ENCODE measurements around the gene NPHP3.
"Not testable (repeated sequence)": the region's sequence is repeated elsewhere in the genome, so short reads cannot be mapped to it uniquely, and the experiment has no call there.

NPHP3 gene, protein sequence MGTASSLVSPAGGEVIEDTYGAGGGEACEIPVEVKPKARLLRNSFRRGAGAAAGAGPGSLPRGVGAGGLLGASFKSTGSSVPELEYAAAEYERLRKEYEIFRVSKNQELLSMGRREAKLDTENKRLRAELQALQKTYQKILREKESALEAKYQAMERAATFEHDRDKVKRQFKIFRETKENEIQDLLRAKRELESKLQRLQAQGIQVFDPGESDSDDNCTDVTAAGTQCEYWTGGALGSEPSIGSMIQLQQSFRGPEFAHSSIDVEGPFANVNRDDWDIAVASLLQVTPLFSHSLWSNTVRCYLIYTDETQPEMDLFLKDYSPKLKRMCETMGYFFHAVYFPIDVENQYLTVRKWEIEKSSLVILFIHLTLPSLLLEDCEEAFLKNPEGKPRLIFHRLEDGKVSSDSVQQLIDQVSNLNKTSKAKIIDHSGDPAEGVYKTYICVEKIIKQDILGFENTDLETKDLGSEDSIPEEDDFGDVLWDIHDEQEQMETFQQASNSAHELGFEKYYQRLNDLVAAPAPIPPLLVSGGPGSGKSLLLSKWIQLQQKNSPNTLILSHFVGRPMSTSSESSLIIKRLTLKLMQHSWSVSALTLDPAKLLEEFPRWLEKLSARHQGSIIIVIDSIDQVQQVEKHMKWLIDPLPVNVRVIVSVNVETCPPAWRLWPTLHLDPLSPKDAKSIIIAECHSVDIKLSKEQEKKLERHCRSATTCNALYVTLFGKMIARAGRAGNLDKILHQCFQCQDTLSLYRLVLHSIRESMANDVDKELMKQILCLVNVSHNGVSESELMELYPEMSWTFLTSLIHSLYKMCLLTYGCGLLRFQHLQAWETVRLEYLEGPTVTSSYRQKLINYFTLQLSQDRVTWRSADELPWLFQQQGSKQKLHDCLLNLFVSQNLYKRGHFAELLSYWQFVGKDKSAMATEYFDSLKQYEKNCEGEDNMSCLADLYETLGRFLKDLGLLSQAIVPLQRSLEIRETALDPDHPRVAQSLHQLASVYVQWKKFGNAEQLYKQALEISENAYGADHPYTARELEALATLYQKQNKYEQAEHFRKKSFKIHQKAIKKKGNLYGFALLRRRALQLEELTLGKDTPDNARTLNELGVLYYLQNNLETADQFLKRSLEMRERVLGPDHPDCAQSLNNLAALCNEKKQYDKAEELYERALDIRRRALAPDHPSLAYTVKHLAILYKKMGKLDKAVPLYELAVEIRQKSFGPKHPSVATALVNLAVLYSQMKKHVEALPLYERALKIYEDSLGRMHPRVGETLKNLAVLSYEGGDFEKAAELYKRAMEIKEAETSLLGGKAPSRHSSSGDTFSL (N-terminal part only)

DNA sequence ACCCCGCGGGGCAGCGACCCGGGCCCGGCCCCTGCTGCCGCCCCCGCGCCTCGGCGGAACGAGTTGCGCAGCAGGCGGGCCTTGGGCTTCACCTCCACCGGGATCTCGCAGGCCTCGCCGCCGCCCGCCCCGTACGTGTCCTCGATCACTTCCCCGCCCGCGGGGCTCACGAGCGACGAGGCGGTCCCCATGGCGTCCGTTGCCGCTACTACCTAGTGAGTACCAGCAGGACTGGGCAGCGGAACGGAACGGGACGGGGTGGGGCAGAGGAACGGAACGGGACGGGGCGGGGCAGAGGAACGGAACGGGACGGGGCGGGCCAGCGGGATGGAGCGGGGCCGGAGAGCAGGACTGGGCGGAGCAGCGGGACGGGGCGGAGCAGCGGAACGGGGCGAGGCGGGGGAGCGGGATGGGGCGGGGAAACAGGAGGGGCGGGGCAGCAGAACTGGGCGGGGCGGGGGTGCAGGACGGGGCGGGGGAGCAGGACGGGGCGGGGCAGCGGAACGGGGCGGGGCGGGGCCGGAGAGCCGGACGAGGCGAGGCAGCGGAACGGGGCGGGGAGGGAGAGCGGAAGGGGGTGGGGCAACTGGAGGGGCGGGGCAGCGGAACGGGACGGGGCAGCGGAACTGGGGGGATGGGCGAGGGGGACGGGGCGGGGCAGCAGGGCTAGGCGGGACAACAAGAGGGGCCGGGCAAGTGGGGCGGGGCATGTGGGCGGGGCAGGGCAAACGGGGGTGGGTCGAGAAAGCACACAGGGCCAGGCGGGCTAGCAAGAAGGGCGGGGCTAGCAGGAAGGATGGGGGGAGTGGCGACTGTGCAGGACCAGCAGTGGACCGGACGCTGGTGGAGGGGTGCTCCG is at the start of gene NPHP3:
Gene NPHP3, minus strand, starts transcription at position 245 of the 859 bp plus-strand sequence. Its CDS starts 54 bp downstream, at position 191.
- DNase-seq: peak; percentile 95 to 97

- no peak for DNase-seq
Observed at GRCh38 chr3:132758740-132759139, 36.5 kb upstream of the NPHP3 start.

GRCh38 chr3:132756108-132756650 is 34.0 kb upstream of the NPHP3 start:
- no peak for DNase-seq

DNA sequence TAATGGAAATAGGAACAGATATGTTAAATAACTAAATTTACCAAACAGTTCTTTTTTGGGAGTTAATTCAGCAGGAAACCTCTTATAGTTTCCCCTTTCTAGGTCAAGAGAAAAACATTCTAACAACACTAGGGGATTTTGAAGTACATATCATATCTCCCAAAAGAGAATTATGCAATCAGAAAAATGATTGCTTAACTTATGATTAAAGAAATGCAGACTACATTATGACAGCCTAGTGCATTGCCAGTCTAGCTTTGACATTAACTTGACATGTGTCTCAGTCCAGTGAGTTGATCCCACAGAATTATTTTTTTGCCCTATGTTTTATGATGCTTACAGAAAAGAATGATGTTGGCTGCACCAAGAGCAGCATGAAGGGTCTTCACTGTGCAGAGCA is 31.7 kb upstream of the NPHP3 start:
- DNase-seq: peak; percentile 22 to 42

- DNase-seq: no peak
Observed at GRCh38 chr3:132749786-132750185, 27.6 kb upstream of the NPHP3 start.

GRCh38 chr3:132746720-132747119 is 24.5 kb upstream of the NPHP3 start:
- not testable (repeated sequence) for DNase-seq

DNA sequence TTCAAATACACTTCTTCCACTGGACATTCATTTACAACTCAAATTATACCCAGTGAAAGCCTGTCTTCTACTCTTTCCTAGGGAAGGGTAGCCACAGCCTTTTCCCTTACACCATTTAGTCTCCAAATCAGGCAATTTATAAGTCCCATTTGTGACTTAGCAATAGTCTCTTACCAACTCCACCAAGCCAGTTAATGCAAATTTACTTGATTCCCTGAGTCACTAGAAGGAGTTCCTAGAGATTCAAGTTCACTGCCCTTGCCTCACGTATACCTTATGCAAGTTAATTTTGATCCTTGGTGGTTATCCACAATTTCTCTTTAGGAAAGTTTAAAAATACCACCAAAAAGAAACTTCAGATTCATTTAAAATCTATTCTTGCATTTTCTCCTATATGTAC is 16.1 kb upstream of the NPHP3 start:
- no peak for DNase-seq

- no peak for DNase-seq
Observed at GRCh38 chr3:132735589-132735988, 13.4 kb upstream of the NPHP3 start.

- DNase-seq: peak; percentile 6 to 23
Observed at GRCh38 chr3:132730891-132731580, 8.8 kb upstream of the NPHP3 start.

GRCh38 chr3:132726341-132726823 is 4.2 kb upstream of the NPHP3 start:
- peak; percentile 33 to 79 for DNase-seq

DNA sequence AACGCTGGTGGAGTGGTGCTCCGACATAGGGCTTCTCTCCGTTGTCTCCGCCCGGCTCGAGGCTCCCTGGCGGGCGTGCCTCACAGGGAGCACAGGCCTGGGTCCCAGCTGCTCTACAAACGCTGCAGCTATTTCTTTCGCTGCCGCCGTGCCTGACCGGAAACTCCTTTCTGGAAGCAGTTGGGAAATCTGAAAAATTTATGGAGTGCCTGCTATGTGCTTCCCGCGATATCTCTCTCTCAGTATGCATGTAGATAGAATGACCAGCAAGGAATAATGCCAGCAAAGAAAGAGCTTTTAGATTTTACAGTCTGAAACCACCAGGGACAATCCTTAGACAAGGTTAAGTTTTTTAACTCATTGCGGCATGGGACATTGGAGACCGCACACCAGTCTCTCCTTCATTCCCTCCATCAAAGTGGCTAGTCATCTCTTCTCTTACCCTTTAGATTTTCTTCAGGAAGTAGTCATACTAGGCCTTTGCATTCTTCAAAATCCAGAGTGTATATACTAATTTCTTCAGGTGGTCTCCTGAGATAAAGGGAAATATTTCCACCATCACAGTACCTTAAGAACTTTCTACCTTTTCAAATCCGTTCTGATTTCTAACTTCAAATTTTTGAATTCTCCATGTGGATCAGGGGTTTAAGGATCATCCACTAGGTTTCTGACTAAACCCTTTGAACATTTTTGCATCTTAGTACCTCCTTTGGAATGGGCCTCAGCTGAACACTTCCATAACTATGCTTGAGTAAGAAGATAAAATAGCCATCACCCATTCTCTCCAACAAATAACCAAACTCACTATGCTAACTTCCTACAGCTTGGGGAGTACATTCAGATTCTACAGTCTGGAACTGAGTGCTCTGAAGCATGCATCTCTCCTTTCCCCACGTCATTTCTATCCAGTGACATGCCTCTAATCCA is 1.1 kb upstream of the NPHP3 start:
- DNase-seq: no peak

GRCh38 chr3:132721479-132722164 is 587 bp downstream of the NPHP3 start:
- peak; percentile 46 for DNase-seq

- no peak for DNase-seq
Observed at GRCh38 chr3:132720228-132720627, 2.0 kb downstream of the NPHP3 start.

- no peak for DNase-seq
Observed at GRCh38 chr3:132716372-132716771, 5.8 kb downstream of the NPHP3 start.

- DNase-seq: no peak
Observed at GRCh38 chr3:132713977-132714727, 8.1 kb downstream of the NPHP3 start.

- DNase-seq: no peak
Observed at GRCh38 chr3:132710311-132710710, 11.9 kb downstream of the NPHP3 start.

GRCh38 chr3:132709761-132710160 is 12.4 kb downstream of the NPHP3 start:
- no peak for DNase-seq

DNA sequence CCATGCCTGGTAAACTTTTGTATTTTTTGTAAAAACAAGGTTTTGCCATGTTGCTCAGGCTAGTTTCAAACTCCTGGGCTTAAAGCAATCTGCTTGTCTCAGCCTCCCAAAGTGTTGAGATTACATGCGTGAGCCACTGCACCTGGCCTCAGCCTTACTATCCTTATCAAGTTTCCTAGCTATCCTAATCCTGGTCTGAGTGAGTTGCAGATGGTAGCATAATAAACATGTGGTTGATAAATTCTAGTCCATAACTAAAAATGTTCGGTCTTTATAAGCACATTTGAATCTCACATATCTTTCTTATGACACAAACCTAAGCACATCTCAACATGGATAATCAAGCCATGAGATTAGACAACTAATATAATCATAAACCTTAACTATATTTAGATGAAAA is 18.5 kb downstream of the NPHP3 start:
- DNase-seq: no peak

All from inflammatory macrophage treated with lipopolysaccharide for 1 hour (primary cell).